K562 (cell line): ENCODE measurements around the gene NAPEPLD. TPM values are rescaled to one million over a fixed set of nuclear protein-coding genes. Genes with fewer than 3 reads are reported as not detected.
A peak's percentile ranks its signal among the peaks of the same experiment; 100 is the strongest.

Experiments used
- ARID4B ChIP-seq: sonication (generic); formaldehyde crosslinking; IDR thresholded peaks from 2 replicates; pipeline ENCODE4 v1.8.0; 2022; ENCODE audit warnings: mild to moderate bottlenecking, missing genetic modification reagents
- ARNT ChIP-seq, 2 experiments: fragments of 450-650 bp; IDR thresholded peaks; 2 replicates each; pipeline ENCODE4 v1.6.1; 2016; ENCODE audit warnings: mild to moderate bottlenecking in 1 of 2
- BCOR ChIP-seq: fragments of 450-650 bp; IDR thresholded peaks from 2 replicates; pipeline ENCODE4 v1.6.1; 2016
- CBFB ChIP-seq: sonication (generic); formaldehyde crosslinking; IDR thresholded peaks from 2 replicates; pipeline ENCODE4 v1.4.0; 2020; ENCODE audit warnings: mild to moderate bottlenecking, missing genetic modification reagents
- E2F4 ChIP-seq: sonication (generic); formaldehyde crosslinking; IDR thresholded peaks from 2 replicates; pipeline ENCODE4 v1.8.0; 2022; ENCODE audit warnings: mild to moderate bottlenecking, low read depth, missing genetic modification reagents
- HINFP ChIP-seq: fragments of 450-650 bp; conservative IDR thresholded peaks from 2 replicates; pipeline ENCODE4 v1.6.1; 2016; ENCODE audit warnings: missing genetic modification characterization, low read depth, mild to moderate bottlenecking, control low read depth, missing compliant biosample characterization
- HSF4 ChIP-seq: fragments of 250-450 bp; sonication (Bioruptor Pico); IDR thresholded peaks from 2 replicates; pipeline ENCODE4 v2.1.2; 2022; ENCODE audit warnings: mild to moderate bottlenecking, moderate library complexity, borderline replicate concordance
- IRF1 ChIP-seq: sonication (generic); formaldehyde crosslinking; IDR thresholded peaks from 2 replicates; pipeline ENCODE4 v1.8.0; 2022; ENCODE audit warnings: missing genetic modification reagents, mild to moderate bottlenecking, borderline replicate concordance
- KLF13 ChIP-seq: fragments of 450-650 bp; IDR thresholded peaks from 2 replicates; pipeline ENCODE4 v1.6.1; 2016; ENCODE audit warnings: missing genetic modification characterization, low read depth, mild to moderate bottlenecking, missing compliant biosample characterization, moderate library complexity, borderline replicate concordance
- NCOR1 ChIP-seq: fragments of 450-650 bp; IDR thresholded peaks from 2 replicates; pipeline ENCODE4 v1.6.1; 2016; ENCODE audit warnings: mild to moderate bottlenecking, moderate library complexity
- NR3C1 ChIP-seq: sonication (generic); formaldehyde crosslinking; IDR thresholded peaks from 2 replicates; pipeline ENCODE4 v1.8.1; 2022; ENCODE audit warnings: missing genetic modification reagents
- NUFIP1 ChIP-seq: fragments of 450-650 bp; IDR thresholded peaks from 2 replicates; pipeline ENCODE4 v1.6.1; 2018; ENCODE audit not compliant: partially characterized antibody
- PTTG1 ChIP-seq: fragments of 450-650 bp; IDR thresholded peaks from 2 replicates; pipeline ENCODE4 v1.6.1; 2016; ENCODE audit warnings: low read depth, mild to moderate bottlenecking, missing genetic modification characterization, missing compliant biosample characterization
- TFE3 ChIP-seq: fragments of 450-650 bp; formaldehyde crosslinking; IDR thresholded peaks from 2 replicates; pipeline ENCODE4 v1.4.0; 2020; ENCODE audit warnings: mild to moderate bottlenecking, mixed read lengths
- ZNF316 ChIP-seq: fragments of 450-650 bp; IDR thresholded peaks from 2 replicates; pipeline ENCODE4 v1.6.1; 2016
- ZNF511 ChIP-seq: sonication (generic); formaldehyde crosslinking; IDR thresholded peaks from 2 replicates; pipeline ENCODE4 v1.8.0; 2022; ENCODE audit warnings: mild to moderate bottlenecking, missing genetic modification reagents
- polyA plus RNA-seq, 8 experiments: library from polyadenylated mRNA; depleted of rRNA in 4 of 8; stranded (reverse) in 5 of 8; unstranded in 3 of 8; fragments of >200 nt; fragmentation: Nextera tagmentation in 2 of 8; fragmentation: Illumina TruSeq in 1 of 8; extraction: Ambion mirVana in 2 of 8; extraction: Trizol in 1 of 8; gene quantifications; 2 replicates each; pipeline versions ENCODE4 v1.2.1 to v1.2.3, GENCODE V29; 2011 to 2014; ENCODE audit warnings: inconsistent platforms in 1 of 8, missing spikeins in 1 of 8
- total RNA-seq, 7 experiments: library from RNA; depleted of rRNA in 6 of 7; stranded (reverse); fragments of >200 nt in 6 of 7; fragmentation: Illumina TruSeq in 2 of 7; extraction: Trizol in 2 of 7; gene quantifications; 2 replicates each; pipeline versions ENCODE4 v1.2.1 to v1.2.3, GENCODE V29; 2011 to 2021; ENCODE audit warnings: low replicate concordance in 1 of 7

The NAPEPLD gene
- total and polyA plus RNA-seq, 9 of the 15 experiments (the other 6 are each of a cell fraction or from before 2014, with no cell fraction given) = 3.2 to 11.0 (median 7.5) TPM

- peak; percentile 51; the same call in 1 of the 2 replicates for TF ChIP-seq CBFB (CRISPR knock-in tag)
- TF ChIP-seq ZNF316 = no peak
- no peak for TF ChIP-seq E2F4
- 0 out of 2 replicates have a peak, but pooled peaks have one; percentile 13 for TF ChIP-seq HSF4 (CRISPR knock-in tag)
- no peak for TF ChIP-seq TFE3 (CRISPR knock-in tag)
- TF ChIP-seq NR3C1 (CRISPR knock-in tag) = peak; percentile 88; the same call in 1 of the 2 replicates
- TF ChIP-seq BCOR = peak; percentile 65; the same call in 1 of the 2 replicates
- peak; percentile 54; the same call in 1 of the 2 replicates for TF ChIP-seq ARID4B
- peak in 1 of 2 experiments; percentile 70; a peak in 1 of 4 replicates for TF ChIP-seq ARNT (IDR thresholded peaks at IDR 0.05)
- TF ChIP-seq PTTG1 (tag) = no peak
- no peak; the same call in 1 of the 2 replicates for TF ChIP-seq NCOR1
- peak; percentile 44; the same call in 1 of the 2 replicates for TF ChIP-seq HINFP (tag)
- TF ChIP-seq NUFIP1 = no peak
- peak; percentile 90 for TF ChIP-seq ZNF511 (CRISPR knock-in tag)
- TF ChIP-seq IRF1 (CRISPR knock-in tag) = 0 out of 2 replicates have a peak, but pooled peaks have one; percentile 36
- TF ChIP-seq KLF13 (tag) = peak; percentile 68
Observed at GRCh38 chr7:103148994-103149807, at the start of gene NAPEPLD (continued).
